HepG2 (cell line): ENCODE results near the gene IGDCC3.

Experiments
- ATRX ChIP-seq: sonication (generic); formaldehyde crosslinking; IDR thresholded peaks from 2 replicates; pipeline ENCODE4 v1.4.0; 2020; ENCODE audit warnings: missing genetic modification reagents, borderline replicate concordance
- CAMTA2 ChIP-seq: sonication (generic); formaldehyde crosslinking; IDR thresholded peaks from 2 replicates; pipeline ENCODE4 v1.4.0; 2020; ENCODE audit warnings: mild to moderate bottlenecking, missing genetic modification reagents, borderline replicate concordance
- EHMT2 ChIP-seq: fragments of 200-600 bp; sonication (generic); IDR thresholded peaks from 2 replicates; pipeline ENCODE4 v1.7.0; 2017; ENCODE audit warnings: antibody characterized with exemption, low read depth, low read length, borderline replicate concordance
- EP300 ChIP-seq, 3 experiments: sonication (generic) in 1 of 3; formaldehyde crosslinking in 1 of 3; IDR thresholded peaks; 2 replicates each; pipeline versions ENCODE4 v1.5.1 to v1.6.1; 2011 to 2020; ENCODE audit warnings: low read depth in 2 of 3, low read length in 2 of 3, borderline replicate concordance in 1 of 3, improper control_type of control experiment in 1 of 3, mild to moderate bottlenecking in 1 of 3, missing genetic modification reagents in 1 of 3, moderate library complexity in 1 of 3
- FOXO1 ChIP-seq: sonication (generic); formaldehyde crosslinking; IDR thresholded peaks from 2 replicates; pipeline ENCODE4 v1.4.0; 2020; ENCODE audit warnings: missing genetic modification reagents
- STAT6 ChIP-seq: sonication (generic); formaldehyde crosslinking; IDR thresholded peaks from 2 replicates; pipeline ENCODE4 v1.4.0; 2020; ENCODE audit warnings: missing genetic modification reagents, mild to moderate bottlenecking, borderline replicate concordance
- ZKSCAN5 ChIP-seq: sonication (generic); formaldehyde crosslinking; IDR thresholded peaks from 2 replicates; pipeline ENCODE4 v1.5.1; 2020; ENCODE audit warnings: mild to moderate bottlenecking, missing genetic modification reagents
- ZNF329 ChIP-seq: sonication (generic); formaldehyde crosslinking; IDR thresholded peaks from 2 replicates; pipeline ENCODE4 v1.9.0; 2021; ENCODE audit warnings: low read depth, mild to moderate bottlenecking, missing genetic modification reagents
- ZNF44 ChIP-seq: sonication (generic); formaldehyde crosslinking; IDR thresholded peaks from 2 replicates; pipeline ENCODE4 v1.5.1; 2020; ENCODE audit warnings: mild to moderate bottlenecking, missing genetic modification reagents
- ZNF660 ChIP-seq: sonication (generic); formaldehyde crosslinking; IDR thresholded peaks from 2 replicates; pipeline ENCODE4 v1.5.1; 2020; ENCODE audit warnings: mild to moderate bottlenecking, low read depth, missing genetic modification reagents, borderline replicate concordance
- ZNF780A ChIP-seq: sonication (generic); formaldehyde crosslinking; IDR thresholded peaks from 2 replicates; pipeline ENCODE4 v1.8.0; 2022; ENCODE audit warnings: mild to moderate bottlenecking, missing genetic modification reagents, moderate library complexity
- TF ChIP-seq, protein P1 (sequence below): sonication (generic); formaldehyde crosslinking; IDR thresholded peaks from 2 replicates; pipeline ENCODE4 v1.5.0; 2020; ENCODE audit warnings: mild to moderate bottlenecking, missing genetic modification reagents, moderate library complexity
- TF ChIP-seq, protein P2 (sequence below), 2 experiments: fragments of 450-650 bp in 1 of 2; sonication (generic) in 1 of 2; formaldehyde crosslinking in 1 of 2; IDR thresholded peaks; 2 replicates each; pipeline versions ENCODE4 v1.6.1 to v1.8.0; 2016 to 2022; ENCODE audit warnings: antibody characterized with exemption in 1 of 2, mild to moderate bottlenecking in 1 of 2, missing genetic modification reagents in 1 of 2

DNA sequence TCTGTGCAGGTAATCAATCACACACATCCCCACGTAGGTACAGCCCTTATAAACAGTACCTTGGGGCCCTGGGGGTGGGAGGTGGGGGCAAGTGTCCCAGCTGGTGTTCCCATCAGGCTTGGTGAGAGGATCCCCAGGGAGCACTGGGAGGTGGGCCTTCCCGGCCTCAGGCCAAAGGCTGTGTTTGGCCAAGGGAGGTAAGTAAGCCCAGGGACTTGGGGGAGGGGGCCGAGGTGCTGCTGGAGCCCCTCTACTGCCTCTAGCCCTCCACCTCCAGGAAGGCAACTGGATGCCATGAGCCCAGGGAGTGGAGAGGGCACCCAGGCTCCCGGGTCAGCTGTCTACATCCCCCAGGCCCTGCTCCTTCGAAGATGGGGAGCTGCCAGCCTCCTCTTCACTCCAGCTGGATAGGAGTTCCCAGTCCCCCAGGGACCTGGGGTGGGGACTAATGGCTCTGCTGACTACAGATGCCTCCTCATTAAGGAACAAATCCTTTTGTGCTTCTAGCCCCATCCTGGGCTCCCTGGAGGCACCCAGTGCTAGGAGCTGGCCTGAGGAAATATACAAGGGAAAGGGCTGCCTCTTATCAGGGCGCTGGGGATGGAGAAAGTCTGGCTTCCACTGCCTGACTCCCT, 40.2 kb downstream of the IGDCC3 start:
- no peak for TF ChIP-seq ZKSCAN5 (CRISPR knock-in tag)
- TF ChIP-seq ZNF780A (CRISPR knock-in tag) = no peak
- TF ChIP-seq CAMTA2 (CRISPR knock-in tag) = no peak
- TF ChIP-seq STAT6 = no peak
- TF ChIP-seq, protein P1, sequence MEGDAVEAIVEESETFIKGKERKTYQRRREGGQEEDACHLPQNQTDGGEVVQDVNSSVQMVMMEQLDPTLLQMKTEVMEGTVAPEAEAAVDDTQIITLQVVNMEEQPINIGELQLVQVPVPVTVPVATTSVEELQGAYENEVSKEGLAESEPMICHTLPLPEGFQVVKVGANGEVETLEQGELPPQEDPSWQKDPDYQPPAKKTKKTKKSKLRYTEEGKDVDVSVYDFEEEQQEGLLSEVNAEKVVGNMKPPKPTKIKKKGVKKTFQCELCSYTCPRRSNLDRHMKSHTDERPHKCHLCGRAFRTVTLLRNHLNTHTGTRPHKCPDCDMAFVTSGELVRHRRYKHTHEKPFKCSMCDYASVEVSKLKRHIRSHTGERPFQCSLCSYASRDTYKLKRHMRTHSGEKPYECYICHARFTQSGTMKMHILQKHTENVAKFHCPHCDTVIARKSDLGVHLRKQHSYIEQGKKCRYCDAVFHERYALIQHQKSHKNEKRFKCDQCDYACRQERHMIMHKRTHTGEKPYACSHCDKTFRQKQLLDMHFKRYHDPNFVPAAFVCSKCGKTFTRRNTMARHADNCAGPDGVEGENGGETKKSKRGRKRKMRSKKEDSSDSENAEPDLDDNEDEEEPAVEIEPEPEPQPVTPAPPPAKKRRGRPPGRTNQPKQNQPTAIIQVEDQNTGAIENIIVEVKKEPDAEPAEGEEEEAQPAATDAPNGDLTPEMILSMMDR = no peak
- TF ChIP-seq ATRX (CRISPR knock-in tag) = no peak
- TF ChIP-seq EP300 (IDR thresholded peaks at IDR 0.05; ENCODE audit: low read depth in 2 of 2, low read length in 2 of 2) = no peak
- no peak for TF ChIP-seq EP300 (CRISPR knock-in tag; IDR thresholded peaks at IDR 0.05; ENCODE audit: borderline replicate concordance)
- no peak for TF ChIP-seq ZNF660 (CRISPR knock-in tag)
- no peak for TF ChIP-seq ZNF329
- TF ChIP-seq EHMT2 = no peak
- TF ChIP-seq, protein P2, sequence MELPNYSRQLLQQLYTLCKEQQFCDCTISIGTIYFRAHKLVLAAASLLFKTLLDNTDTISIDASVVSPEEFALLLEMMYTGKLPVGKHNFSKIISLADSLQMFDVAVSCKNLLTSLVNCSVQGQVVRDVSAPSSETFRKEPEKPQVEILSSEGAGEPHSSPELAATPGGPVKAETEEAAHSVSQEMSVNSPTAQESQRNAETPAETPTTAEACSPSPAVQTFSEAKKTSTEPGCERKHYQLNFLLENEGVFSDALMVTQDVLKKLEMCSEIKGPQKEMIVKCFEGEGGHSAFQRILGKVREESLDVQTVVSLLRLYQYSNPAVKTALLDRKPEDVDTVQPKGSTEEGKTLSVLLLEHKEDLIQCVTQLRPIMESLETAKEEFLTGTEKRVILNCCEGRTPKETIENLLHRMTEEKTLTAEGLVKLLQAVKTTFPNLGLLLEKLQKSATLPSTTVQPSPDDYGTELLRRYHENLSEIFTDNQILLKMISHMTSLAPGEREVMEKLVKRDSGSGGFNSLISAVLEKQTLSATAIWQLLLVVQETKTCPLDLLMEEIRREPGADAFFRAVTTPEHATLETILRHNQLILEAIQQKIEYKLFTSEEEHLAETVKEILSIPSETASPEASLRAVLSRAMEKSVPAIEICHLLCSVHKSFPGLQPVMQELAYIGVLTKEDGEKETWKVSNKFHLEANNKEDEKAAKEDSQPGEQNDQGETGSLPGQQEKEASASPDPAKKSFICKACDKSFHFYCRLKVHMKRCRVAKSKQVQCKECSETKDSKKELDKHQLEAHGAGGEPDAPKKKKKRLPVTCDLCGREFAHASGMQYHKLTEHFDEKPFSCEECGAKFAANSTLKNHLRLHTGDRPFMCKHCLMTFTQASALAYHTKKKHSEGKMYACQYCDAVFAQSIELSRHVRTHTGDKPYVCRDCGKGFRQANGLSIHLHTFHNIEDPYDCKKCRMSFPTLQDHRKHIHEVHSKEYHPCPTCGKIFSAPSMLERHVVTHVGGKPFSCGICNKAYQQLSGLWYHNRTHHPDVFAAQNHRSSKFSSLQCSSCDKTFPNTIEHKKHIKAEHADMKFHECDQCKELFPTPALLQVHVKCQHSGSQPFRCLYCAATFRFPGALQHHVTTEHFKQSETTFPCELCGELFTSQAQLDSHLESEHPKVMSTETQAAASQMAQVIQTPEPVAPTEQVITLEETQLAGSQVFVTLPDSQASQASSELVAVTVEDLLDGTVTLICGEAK (IDR thresholded peaks at IDR 0.05) = no peak
- TF ChIP-seq, protein P2 (CRISPR knock-in tag; IDR thresholded peaks at IDR 0.05) = no peak
- TF ChIP-seq ZNF44 (CRISPR knock-in tag) = no peak
- TF ChIP-seq FOXO1 (CRISPR knock-in tag) = no peak
